Activated CD8-positive, alpha-beta memory T cell treated with anti-CD3 and anti-CD28 coated beads, Interleukin-2, amount 10 ng/mL, durations not matched to agents 7 days and 5 days (primary cell): ENCODE data around the gene ATAD3C. TPM values are rescaled to one million over a fixed set of nuclear protein-coding genes. Genes with fewer than 3 reads are reported as not detected.
"Not testable (repeated sequence)": the region's sequence is repeated elsewhere in the genome, so short reads cannot be mapped to it uniquely, and the experiment has no call there.

Experiments used
- ATAC-seq: fragments of 150-1000 bp; cut with Tn5 transposase; one replicate; pipeline ENCODE4 v1.10.0; 2021; ENCODE audit warnings: moderate library complexity
- CTCF ChIA-PET: fragments of 350-600 bp; sonication (Branson Sonifier 250); formaldehyde crosslinking; loops from one replicate; lab custom pipeline; 2021; ENCODE audit warnings: antibody characterized with exemption; lab: Charles Lee
- DNase-seq: peaks from one replicate; pipeline ENCODE4 v3.0.0-alpha.2; 2020
- H3K27ac Mint-ChIP-seq: one replicate; pipeline ENCODE4 v1.8.0; 2021; ENCODE audit warnings: mild to moderate bottlenecking, mixed read lengths
- H3K27me3 Mint-ChIP-seq: one replicate; pipeline ENCODE4 v1.8.0; 2021; ENCODE audit warnings: mixed read lengths
- H3K36me3 Mint-ChIP-seq: one replicate; pipeline ENCODE4 v1.8.0; 2021; ENCODE audit warnings: mild to moderate bottlenecking, mixed read lengths
- H3K4me1 Mint-ChIP-seq: one replicate; pipeline ENCODE4 v1.8.0; 2021; ENCODE audit warnings: mixed read lengths
- H3K4me3 Mint-ChIP-seq: one replicate; pipeline ENCODE4 v1.8.0; 2021; ENCODE audit warnings: mild to moderate bottlenecking, moderate library complexity, mixed read lengths
- H3K9me3 Mint-ChIP-seq: one replicate; pipeline ENCODE4 v1.8.0; 2022; ENCODE audit warnings: low read depth, mixed read lengths
- total RNA-seq, 2 experiments: library from RNA; stranded (reverse); gene quantifications; one replicate each; pipeline ENCODE4 v1.2.3, GENCODE V29; 2021

The ATAD3C gene
- total RNA-seq, result under 1 TPM; 0.38 to 0.87 TPM

DNA sequence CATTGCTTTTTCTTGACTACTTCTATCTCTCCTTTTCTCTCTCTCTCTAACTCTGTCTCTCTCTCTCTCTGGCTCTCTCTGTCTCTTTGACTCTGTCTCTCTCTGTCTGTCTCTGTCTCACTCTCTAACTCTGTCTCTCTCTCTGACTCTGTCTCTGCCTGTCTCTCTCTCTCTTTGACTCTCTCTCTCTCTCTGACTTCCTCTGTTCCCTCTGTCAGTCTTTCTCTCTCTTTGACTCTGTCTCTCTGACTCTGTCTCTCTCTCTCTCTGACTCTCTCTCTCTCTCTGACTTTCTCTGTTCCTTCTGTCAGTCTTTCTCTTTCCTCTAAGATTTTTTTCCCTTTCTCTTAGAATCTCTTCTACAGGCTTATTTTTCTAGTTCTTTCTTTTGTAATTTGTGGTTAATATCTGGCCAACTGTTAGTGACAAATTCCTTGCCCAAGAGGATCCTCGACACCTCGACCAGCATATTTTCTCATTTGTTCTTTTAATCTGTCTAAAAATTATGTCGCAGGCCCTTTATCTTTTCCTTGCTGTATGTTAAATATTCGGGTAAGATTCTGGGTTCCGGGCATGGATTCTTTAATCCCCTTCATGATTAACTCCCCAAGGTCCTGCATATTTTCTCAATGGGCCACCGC, at the start of gene ATAD3C:
Gene ATAD3C, plus strand, starts transcription at position 591 of the 641 bp plus-strand sequence. CDS start 995 bp downstream, outside the sequence.
- CTCF ChIA-PET, result interaction anchor here (1.0 kb wide), 1 partner anchor 8 kb away, joined by 3 read pairs; no protein-coding TSS in a partner anchor
- Mint-ChIP-seq H3K4me3 (no peak within 1 kb of the TSS), H3K36me3 (no peaks in the 10 kb centered on the region), H3K9me3 (no peaks in the 10 kb centered on the region), H3K4me1 (no peaks in the 10 kb centered on the region), H3K27me3 (peaks cover 6% of the 10 kb centered on the region), H3K27ac (no peak within 1 kb of the TSS)
- DNase-seq, result no peak
- no peak for ATAC-seq

GRCh38 chr1:1399872-1400575, 49.5 kb upstream of the ATAD3C start:
- no peak for ATAC-seq
- H3K9me3 Mint-ChIP-seq, result no peaks in the 10 kb centered on the region
- peaks cover 54% of the 10 kb centered on the region for H3K36me3 Mint-ChIP-seq
- peak; percentile 55 for DNase-seq
- H3K27me3 Mint-ChIP-seq, result no peaks in the 10 kb centered on the region
- peak overlapping the region; percentile 90 for H3K4me3 Mint-ChIP-seq
- H3K4me1 Mint-ChIP-seq, result peaks cover 49% of the 10 kb centered on the region
- CTCF ChIA-PET, result interaction anchor here (0.6 to 4.8 kb wide), 9 partner anchors 8 to 125 kb away, joined by 3 to 41 read pairs (median 7); partner anchors contain the start of genes AURKAIP1 and MRPL20
- peak overlapping the region; percentile 87 for H3K27ac Mint-ChIP-seq

GRCh38 chr1:1400576-1401456, 48.7 kb upstream of the ATAD3C start:
- Mint-ChIP-seq H3K9me3 (no peaks in the 10 kb centered on the region), H3K4me1 (peaks cover 50% of the 10 kb centered on the region), H3K27ac (peak overlapping the region; percentile 87), H3K4me3 (peak overlapping the region; percentile 90), H3K27me3 (no peaks in the 10 kb centered on the region), H3K36me3 (peaks cover 54% of the 10 kb centered on the region)
- DNase-seq (no peak), ATAC-seq (no peak)
- CTCF ChIA-PET, result interaction anchor here (3.1 to 4.8 kb wide), 2 partner anchors 26 to 29 kb away, joined by 16 to 41 read pairs; partner anchors contain the start of gene AURKAIP1

DNA sequence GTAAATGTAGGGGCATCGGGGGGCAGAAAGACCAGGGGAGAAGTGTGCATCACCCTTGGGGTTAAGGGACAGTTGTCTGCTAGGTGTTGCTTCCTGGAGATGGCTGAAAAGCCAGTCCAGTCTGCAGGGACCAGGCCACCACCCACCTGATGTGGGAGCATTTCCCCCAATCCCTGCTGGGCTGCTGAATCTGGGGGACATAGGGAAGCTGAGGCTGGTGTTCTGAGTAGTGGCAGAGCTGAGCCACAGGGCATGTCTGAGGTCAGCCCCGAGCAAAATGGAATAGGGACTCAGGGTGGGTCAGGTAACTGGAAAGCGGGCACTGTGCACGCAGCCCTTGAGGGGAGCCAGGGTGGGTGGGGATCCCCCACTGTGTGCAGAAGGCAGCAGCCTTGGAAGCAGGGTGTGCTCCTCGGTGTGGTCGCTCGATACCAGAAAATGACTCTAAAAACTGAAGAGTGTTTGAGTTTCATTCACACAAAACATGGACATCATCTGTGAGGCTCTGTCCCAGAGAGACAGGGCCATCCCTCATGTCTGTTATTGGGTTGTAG, 48.0 kb upstream of the ATAD3C start:
- Mint-ChIP-seq H3K27ac (peak overlapping the region; percentile 44), H3K36me3 (peaks cover 57% of the 10 kb centered on the region), H3K4me1 (peaks cover 55% of the 10 kb centered on the region), H3K9me3 (no peaks in the 10 kb centered on the region), H3K27me3 (no peaks in the 10 kb centered on the region), H3K4me3 (peak overlapping the region; percentile 33)
- DNase-seq, result no peak
- no peak for ATAC-seq
- CTCF ChIA-PET, result interaction anchor here (4.8 kb wide), 1 partner anchor 27 kb away, joined by 41 read pairs; the partner anchor contains the start of gene AURKAIP1

DNA sequence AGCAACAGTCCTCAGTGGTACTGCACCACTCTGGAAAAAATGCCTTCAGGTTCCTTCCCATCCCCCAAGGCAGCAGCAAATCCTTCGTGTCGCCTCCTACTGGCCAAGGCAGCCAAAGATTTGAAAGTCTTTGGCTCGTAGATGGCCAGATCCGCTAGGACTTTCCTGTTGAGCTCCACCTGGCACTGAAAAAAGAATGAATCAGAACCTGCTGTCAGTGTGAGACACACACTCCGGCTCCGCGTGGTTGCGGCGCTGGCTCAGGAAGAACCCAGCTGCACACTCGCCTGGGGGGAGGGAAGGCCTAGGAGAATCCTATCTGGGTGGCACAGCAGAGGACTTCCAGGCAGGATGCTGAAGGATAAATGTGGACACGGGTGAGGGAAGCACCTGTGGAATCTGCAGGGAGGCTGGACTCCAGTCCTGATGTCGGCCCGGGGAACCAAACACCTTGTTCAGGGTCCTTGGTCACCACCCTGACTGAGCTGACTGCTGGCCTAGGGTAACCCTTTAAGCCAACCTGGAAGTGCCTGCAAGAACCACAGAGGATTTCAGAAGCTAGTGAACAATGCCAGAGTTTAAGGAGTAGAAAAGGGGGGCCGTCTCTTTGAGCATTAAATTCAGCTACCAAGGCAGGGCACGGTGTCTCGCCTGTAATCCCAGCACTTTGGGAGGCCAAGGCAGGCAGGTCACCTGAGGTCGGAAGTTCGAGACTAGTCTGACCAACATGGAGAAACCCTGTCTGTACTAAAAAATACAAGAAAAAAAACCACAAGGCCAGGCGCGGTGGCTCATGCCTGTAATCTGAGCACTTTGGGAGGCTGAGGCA, 47.2 kb upstream of the ATAD3C start:
- Mint-ChIP-seq H3K4me1 (peaks cover 53% of the 10 kb centered on the region), H3K4me3 (peak overlapping the region; percentile 33), H3K27ac (peak overlapping the region; percentile 56), H3K9me3 (no peaks in the 10 kb centered on the region), H3K27me3 (no peaks in the 10 kb centered on the region), H3K36me3 (peaks cover 54% of the 10 kb centered on the region)
- ATAC-seq, result no peak
- CTCF ChIA-PET, result interaction anchor here (1.1 kb wide), 1 partner anchor 30 kb away, joined by 4 read pairs; no protein-coding TSS in a partner anchor
- DNase-seq, result peak; percentile 56

DNA sequence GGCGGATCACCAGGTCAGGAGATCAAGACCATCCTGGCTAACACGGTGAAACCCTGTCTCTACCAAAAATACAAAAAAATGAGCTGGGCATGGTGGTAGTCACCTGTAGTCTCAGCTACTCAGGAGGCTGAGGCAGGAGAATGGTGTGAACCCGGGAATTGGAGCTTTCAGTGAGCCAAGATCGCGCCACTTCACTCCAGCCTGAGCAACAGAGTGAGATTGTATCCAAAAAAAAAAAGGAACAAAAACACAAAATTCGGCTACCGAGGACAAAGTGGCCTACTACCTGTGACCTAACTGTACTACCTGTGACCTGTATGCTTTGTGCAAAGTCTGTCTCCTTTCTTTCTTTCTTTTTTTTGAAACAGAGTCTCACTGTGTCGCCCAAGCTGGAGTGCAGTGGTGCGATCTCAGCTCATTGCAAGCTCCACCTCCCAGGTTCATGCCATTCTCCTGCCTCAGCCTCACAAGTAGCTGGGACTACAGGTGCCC, 46.5 kb upstream of the ATAD3C start:
- not testable (repeated sequence) for H3K27me3 Mint-ChIP-seq, DNase-seq, H3K27ac Mint-ChIP-seq, H3K4me3 Mint-ChIP-seq, H3K9me3 Mint-ChIP-seq, ATAC-seq
- CTCF ChIA-PET, result interaction anchor here (1.1 kb wide), 1 partner anchor 31 kb away, joined by 4 read pairs; no protein-coding TSS in a partner anchor
- H3K36me3 Mint-ChIP-seq, result peaks cover 48% of the 10 kb centered on the region
- H3K4me1 Mint-ChIP-seq, result peaks cover 48% of the 10 kb centered on the region

GRCh38 chr1:1403653-1404052, 45.8 kb upstream of the ATAD3C start:
- no peaks in the 10 kb centered on the region for H3K9me3 Mint-ChIP-seq
- peaks cover 48% of the 10 kb centered on the region for H3K36me3 Mint-ChIP-seq
- peak overlapping the region; percentile 21 for H3K27ac Mint-ChIP-seq
- peaks cover 48% of the 10 kb centered on the region for H3K4me1 Mint-ChIP-seq
- CTCF ChIA-PET, result no interaction called here
- no peak for ATAC-seq
- DNase-seq, result no peak
- no peaks in the 10 kb centered on the region for H3K27me3 Mint-ChIP-seq
- no peak overlapping the region for H3K4me3 Mint-ChIP-seq

- CTCF ChIA-PET, result interaction anchor here (0.8 to 2.9 kb wide), 6 partner anchors 7 to 35 kb away, joined by 3 to 17 read pairs (median 4); partner anchors contain the start of genes AURKAIP1 and CCNL2
- peak overlapping the region; percentile 90 for H3K4me3 Mint-ChIP-seq
- H3K9me3 Mint-ChIP-seq, result no peaks in the 10 kb centered on the region
- H3K36me3 Mint-ChIP-seq, result peaks cover 38% of the 10 kb centered on the region
- H3K27me3 Mint-ChIP-seq, result no peaks in the 10 kb centered on the region
- peaks cover 41% of the 10 kb centered on the region for H3K4me1 Mint-ChIP-seq
- H3K27ac Mint-ChIP-seq, result peak overlapping the region; percentile 91
- peak; percentile 1 for ATAC-seq
- no peak for DNase-seq
These were observed 43.2 kb upstream of the ATAD3C start for GRCh38 chr1:1406101-1406820.

DNA sequence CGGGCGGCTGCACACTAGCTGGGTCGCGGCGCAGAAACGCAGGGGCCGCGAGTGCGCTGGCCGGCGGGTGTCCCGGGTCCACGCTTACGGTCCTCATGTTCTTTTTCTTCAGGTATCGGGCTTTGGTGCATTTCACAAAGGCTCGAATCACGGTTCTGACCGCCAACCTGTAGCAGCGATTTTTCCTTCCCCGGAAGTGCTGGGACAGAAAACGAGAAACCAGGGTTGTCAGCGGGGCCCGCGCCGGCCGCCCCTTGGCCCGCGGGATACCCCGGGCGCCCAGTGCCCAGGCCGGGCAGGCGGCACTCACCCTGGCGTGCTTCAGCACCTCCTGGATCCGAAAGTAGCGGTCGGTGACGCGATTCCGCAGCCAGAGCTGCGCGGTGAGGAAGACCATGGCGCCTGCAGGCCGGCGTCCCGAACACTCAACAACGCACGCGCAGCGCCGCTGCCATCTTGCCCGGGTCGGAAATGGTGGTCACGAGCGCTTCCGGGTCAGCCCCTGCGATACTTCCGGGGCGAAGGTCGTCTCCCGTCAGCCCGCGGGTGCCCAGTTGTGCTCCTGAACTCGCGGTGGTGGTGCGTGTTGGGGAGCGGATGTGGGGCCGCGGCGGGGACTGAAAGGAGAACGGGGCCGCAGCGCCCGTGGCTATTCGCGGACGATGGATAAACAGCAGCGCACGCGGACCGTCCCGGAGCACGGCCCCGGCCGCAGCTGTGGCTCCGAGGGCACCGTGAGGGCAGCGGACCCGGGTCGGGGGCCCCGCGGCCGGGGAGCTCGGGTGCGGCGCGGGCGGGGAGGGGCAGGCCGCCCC, 42.5 kb upstream of the ATAD3C start, which contains the start of gene MRPL20:
Gene MRPL20, minus strand, starts transcription at position 473 of the 815 bp plus-strand sequence. Its CDS starts 76 bp downstream, at position 397.
- Mint-ChIP-seq H3K27me3 (no peaks in the 10 kb centered on the region), H3K4me1 (peaks cover 34% of the 10 kb centered on the region), H3K27ac (peak within 1 kb of the TSS; percentile 91), H3K4me3 (peak within 1 kb of the TSS; percentile 90), H3K36me3 (peaks cover 31% of the 10 kb centered on the region), H3K9me3 (no peaks in the 10 kb centered on the region)
- peak; percentile 97 for ATAC-seq
- CTCF ChIA-PET, result interaction anchor here (0.8 to 2.9 kb wide), 8 partner anchors 8 to 35 kb away, joined by 3 to 17 read pairs (median 4); partner anchors contain the start of genes AURKAIP1 and CCNL2
- DNase-seq, result peak; percentile 98

DNA sequence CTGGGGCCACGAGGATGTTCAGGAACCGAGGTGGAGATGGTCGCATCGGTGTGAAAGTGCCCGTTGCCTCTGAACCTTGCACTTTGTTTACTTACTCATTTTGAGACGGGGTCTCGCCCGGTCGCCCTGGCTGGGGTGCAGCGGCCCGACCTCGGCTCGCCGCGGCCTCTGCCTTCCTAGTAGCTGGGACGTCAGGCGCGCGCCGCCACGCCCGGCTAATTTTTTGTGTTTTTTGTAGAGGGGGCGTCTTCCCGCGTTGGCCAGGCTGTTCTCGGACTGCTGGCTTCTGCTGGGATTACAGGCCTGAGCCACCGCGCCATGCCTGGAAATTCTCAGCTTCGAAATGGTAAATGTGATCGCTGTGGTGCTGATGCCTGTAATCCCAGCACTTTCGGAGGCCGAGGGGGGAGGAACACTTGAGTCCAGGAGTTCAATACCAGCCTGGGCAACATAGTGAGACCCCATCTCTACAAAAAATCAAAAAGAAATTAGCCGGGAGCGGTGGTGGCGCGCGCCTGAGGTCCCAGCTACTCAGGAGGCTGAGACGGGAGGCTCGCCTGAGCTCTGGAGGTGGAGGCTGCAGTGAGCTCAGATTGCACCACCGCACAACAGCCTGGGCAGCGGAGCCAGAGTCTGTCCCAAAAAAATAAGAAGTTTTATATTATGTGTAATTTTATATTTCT, 41.7 kb upstream of the ATAD3C start:
- Mint-ChIP-seq H3K4me1 (peaks cover 32% of the 10 kb centered on the region), H3K27ac (peak overlapping the region; percentile 82), H3K27me3 (no peaks in the 10 kb centered on the region), H3K9me3 (no peaks in the 10 kb centered on the region), H3K4me3 (peak overlapping the region; percentile 90), H3K36me3 (peaks cover 25% of the 10 kb centered on the region)
- CTCF ChIA-PET, result interaction anchor here (0.8 to 2.9 kb wide), 8 partner anchors 9 to 36 kb away, joined by 3 to 17 read pairs (median 4); partner anchors contain the start of genes AURKAIP1 and CCNL2
- ATAC-seq, result peak; percentile 28
- DNase-seq, result peak; percentile 57
